HG03159 (cell line): ENCODE results near the gene RPL27A.
A peak's percentile ranks its signal among the peaks of the same experiment; 100 is the strongest.

Experiments
- ATAC-seq: cut with Tn5 transposase; IDR thresholded peaks from one replicate; pipeline ENCODE4 v1.9.1; 2021; ENCODE audit warnings: mild to moderate bottlenecking, moderate library complexity; ENCODE audit not compliant: unreplicated experiment

RPL27A gene

GRCh38 chr11:8698917-8699441 lies 16.4 kb downstream of the RPL27A start:
- no peak for ATAC-seq

- ATAC-seq, result no peak
Measured at GRCh38 chr11:8699903-8700302, 17.3 kb downstream of the RPL27A start.

DNA sequence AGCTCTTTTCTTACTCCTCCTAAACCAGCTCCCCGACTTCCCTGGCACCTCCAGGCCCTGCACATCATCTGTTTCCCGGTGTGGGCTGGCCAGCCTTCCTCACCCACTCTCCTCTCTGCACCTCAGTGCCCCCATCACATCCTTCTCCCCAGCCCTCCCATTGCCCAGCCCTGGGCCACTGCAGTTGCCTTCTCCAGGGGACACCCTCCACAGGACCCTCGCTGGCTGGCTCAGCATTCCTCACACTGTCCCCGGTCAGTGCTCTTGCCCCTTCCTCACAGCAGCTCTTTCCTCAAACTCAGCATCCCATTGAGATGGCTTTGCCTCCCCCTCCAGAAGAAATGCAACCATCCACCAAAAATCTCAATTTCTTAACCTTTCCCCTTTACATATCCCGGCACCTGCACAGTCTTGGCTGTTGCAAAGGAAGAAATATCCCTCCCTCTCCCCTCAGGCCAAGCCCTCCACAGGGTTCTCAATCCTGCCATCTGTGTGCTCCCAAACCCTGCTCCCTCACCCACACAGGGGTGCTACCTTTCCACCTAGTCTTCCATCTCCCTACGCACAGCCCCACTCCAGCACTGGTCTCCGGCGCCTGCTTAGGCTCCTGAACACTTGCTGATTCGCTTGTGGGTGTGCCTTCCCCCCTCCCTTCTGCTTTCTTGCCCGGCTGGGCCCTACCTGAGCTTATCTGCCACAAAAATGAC lies 19.5 kb downstream of the RPL27A start:
- no peak for ATAC-seq

GRCh38 chr11:8702598-8702915 lies 20.0 kb downstream of the RPL27A start:
- no peak for ATAC-seq

DNA sequence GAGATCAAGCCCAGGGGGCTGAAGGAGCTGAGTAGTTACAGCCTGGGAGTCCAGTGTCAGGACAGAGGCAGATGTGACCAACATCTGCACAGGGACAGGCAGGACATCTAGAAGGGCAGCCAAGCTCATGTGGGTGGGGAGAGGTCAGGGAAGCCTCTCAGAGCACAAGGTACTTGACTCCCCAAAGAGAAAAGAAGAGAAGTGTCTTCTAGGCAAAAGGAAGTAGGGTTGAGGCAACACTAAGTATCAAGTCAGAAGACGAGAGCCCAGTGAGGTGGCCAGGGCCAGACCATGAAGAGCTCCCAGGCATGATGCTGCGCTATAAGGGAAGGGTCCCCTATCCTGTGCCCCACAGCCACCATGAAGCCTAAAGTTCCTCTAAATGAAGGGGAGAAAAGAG lies 21.5 kb downstream of the RPL27A start:
- no peak for ATAC-seq

DNA sequence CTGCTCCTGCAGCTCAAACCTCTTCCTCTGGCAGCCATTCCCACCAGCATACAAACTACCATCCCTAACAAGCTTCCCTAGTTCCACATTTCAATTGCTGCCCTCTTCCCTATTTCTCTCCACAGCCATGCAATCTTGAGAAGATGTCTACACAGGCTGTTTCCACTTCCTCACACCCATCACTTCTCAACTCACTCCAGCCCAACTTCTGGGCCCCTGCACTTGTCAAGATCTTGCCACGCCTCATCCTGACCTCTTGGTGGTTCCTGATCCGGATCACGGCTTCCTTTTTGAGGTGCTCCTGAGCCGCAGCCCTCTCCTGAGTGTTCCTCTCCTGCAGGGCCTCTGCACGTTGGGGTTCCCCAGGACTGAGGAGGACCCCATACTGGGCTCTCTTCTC lies 22.6 kb downstream of the RPL27A start:
- no peak for ATAC-seq

- ATAC-seq, result no peak
Measured at GRCh38 chr11:8706673-8707432, 24.3 kb downstream of the RPL27A start.

DNA sequence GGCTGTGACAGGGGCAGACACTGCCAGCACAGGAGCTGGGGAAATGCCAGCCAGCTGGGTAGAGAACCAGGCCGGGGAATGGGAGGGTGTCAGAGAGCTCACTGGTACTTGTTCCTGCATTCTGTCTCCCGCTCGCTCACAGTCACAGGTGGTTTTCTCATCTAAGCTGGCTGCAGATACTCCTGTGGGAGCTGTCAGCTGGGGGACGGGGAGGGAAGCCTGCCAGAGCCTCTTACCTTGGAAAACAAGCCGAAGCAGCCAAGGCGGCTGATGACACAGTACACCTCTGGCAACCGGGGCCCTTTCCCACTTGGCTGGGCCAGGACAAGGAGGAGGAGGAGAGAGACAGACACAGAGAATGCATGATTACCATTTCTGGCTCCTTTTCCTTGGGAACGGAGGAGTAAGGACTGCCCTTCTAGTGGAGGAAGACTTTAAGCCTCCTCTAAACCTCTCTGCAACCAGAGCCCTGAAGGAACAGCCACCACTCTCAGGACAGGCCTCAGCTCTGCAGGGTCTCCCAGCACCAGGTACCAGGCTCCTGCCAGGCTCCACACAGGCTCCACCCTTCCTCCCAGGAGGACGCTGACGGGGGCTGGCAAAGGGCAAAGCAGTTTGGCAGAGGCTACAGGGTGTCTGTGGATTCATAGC lies 25.1 kb downstream of the RPL27A start:
- no peak for ATAC-seq

DNA sequence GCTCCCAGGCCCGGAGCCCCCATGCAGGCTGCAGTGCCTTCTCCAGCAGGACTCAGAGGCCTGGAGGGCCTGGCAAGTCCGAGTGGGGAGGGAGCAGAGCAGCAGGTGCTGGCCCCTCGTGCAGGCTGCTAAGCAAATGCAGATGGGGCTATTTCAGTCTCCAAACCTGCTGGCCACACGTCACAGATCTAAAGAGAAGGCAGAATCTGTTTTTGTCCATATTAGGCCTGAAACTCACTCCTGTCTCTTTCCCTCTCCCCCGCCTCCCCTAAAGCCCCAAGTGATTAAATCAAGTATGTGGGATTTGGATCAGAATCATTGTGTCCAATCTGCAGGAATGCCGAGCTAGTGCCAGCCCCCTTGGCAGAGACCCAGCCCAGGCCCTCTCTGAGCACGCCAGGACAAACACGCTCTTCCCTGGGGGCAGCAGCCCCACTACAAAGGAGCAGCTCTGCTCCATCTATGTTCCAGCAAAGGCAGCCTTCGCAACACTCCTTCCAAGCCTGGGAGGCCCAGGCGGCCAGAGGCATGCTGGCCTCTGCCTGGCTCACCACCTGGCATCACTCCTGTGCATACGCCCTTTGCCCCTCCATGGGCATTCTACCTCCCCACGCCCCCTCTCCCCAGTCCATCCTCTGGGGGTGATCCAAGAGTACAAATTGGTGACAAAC lies 26.5 kb downstream of the RPL27A start:
- ATAC-seq, result no peak

GRCh38 chr11:8709777-8710176 lies 27.2 kb downstream of the RPL27A start:
- ATAC-seq, result no peak

GRCh38 chr11:8711895-8712442 lies 29.4 kb downstream of the RPL27A start:
- no peak for ATAC-seq

- ATAC-seq, result no peak
Measured at GRCh38 chr11:8712506-8712905, 29.9 kb downstream of the RPL27A start.

DNA sequence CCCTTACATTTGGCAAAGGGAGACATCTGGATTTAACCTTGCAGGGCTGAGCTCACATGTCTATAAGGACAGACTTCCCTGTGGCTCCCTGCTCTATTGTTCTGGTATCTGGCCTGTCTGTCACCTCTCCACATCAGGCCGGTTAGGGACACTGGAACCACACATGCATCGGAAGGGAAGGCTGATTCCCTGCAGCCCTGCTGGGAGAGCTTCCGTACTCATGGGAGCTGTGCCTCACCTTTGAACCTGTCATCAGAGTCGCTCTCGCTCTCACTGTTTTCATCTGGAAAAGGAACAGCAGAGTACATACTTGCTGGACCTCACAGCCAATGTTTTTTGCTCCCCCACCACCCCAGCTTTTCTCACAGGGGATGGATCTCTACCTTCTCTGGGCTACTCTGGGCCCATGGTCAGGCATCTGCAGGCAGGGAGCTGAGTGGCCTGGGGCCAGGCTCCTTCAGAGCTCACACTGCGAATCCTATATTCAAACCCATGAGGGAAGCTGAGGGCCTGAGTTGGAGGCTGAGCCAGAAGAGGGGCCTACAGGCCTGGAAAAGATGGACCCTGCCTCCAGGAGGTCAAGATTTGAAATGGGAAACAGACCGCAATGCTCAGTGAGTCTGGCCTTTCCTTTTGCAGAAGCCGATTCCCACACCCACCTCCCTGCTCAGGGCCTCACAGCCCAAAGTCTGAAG lies 31.3 kb downstream of the RPL27A start:
- no peak for ATAC-seq

GRCh38 chr11:8714622-8715225 lies 32.1 kb downstream of the RPL27A start:
- ATAC-seq, result no peak

DNA sequence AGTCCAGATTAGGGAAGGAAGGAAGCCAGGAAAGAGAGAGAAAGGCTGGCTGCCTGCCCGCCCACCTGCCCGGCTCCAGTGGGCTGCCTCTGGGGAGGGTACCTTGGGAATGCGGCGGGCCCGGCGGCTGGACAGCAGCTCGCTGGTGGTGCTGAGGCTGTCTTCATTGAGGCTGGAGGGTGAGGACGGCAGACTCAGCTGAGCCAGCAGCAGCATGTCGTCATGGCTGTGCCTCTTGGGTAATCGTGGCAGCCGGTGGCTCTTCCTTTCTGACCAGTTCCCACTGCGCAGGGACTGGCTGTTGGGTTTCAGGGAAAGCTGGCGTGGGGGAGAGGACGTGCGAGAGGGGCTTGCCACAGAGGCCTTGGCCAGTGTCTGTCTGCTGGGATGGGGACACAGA lies 32.9 kb downstream of the RPL27A start:
- no peak for ATAC-seq

DNA sequence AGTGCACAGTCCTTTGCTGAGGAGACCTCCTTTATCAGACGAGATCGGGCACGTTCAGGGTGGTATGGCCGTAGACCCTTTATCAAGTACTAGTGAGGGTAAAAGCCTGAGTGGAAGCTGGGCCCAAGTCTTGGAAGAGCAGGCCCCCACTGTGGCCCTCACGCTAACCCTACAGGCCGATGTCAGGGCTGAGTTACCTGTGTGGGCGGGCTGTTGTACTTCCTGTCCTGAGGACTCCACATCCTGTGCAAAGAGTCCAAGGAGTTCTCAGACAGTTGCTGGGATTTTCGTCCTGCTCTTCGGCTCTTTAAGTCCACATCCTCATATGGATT lies 34.9 kb downstream of the RPL27A start:
- ATAC-seq, result no peak

DNA sequence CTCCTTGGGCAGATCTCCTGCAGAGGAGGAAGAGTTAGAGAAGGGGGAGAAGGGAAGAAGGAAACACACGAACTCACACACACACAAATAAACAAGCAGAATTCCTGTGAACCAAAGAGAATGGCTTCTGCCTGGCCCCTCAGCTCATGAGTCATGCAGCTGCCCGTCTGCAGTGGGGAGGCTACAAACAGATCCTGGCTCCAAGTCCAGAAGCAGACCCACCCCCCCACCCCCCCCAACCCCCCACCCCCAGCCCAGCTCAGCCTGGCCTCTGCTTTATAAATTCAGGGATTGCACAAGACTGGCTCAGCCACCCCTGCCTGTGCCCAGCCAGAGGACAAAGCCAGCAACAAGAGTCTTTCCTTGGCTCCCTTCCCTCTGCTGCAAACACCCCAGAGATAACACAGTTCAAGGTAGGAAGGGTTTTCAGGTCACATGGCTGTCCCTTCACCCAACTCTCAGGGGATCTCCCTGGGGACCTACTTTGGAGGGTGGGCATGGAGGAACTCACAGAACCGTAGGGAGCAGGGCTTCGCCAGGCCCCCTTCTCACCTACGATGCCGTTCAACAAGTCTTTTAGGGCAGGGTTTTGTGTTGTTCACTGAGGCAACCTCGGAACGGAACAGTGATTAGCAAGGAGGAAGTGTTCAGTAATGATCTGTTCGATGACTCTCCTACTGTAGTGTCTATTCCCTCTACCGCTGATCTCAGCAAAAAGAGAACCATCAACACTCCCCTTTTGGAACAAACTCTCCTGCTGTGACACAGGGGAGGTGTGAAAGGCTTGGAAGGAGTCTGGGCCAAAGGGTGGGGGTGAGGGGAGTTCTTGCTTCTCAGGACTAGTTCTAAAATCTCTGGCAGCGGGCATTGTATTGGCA lies 35.5 kb downstream of the RPL27A start:
- ATAC-seq, result peak; percentile 52

DNA sequence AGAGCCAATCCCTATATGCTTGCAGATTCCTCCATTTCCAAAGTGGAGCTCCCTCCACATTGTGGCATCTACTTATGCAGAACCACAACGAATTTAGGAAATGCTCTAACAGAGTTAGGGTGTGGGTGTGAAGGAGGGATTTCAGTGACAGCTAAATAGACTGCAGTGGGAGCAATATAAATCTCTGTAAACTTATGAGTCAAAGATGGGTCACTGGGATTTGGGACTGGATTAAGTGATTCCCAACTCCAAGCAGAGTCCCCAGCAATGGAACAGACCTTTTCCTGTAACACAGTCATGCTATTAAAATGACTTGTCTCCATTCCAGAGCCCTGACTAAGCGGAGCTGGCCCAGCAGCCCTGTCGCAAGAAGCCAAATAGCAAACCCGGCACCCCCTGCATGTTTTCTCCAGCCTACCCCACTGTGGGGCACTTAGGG lies 36.6 kb downstream of the RPL27A start:
- ATAC-seq, result no peak

DNA sequence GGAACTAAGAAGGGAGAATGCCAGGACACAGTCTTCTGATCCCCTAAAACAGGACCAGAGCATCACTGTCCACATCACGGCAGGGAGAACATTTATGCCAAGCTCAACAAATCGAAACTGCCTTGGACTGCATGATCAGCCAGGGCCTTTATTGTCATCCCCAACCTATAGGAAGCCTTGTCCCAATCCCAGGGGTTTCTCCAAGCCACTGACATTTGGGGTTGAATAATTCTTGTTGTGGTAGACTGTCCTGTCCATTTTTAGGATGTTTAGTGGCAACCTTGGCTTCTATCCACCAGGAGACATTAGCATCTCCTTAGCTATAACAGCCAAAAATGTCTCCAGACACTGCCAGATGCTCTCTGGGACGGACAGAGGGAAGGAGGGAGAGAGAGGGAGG lies 37.1 kb downstream of the RPL27A start:
- no peak for ATAC-seq
